Liver (tissue), 9 donors: ENCODE measurements around the gene UPK2. TPM values are rescaled to one million over a fixed set of nuclear protein-coding genes. Genes with fewer than 3 reads are reported as not detected.
"Not testable (repeated sequence)": the region's sequence is repeated elsewhere in the genome, so short reads cannot be mapped to it uniquely, and the experiment has no call there.

ENCODE experiments used
- DNase-seq: peaks from one replicate; pipeline ENCODE4 v3.0.0-alpha.2; 2017; ENCODE audit warnings: low spot score
- H3K27ac ChIP-seq, 2 donors: one replicate each; pipeline ENCODE4 v1.7.0; 2013; ENCODE audit warnings: inconsistent platforms in 2 of 2, low read length in 2 of 2, control low read depth in 1 of 2, low read depth in 1 of 2, mild to moderate bottlenecking in 1 of 2
- H3K27me3 ChIP-seq, 4 donors: one replicate each; pipeline versions ENCODE4 v1.6.1 to v1.7.0; 2013; ENCODE audit warnings: low read length in 3 of 4, inconsistent platforms in 1 of 4, mild to moderate bottlenecking in 1 of 4, moderate library complexity in 1 of 4; ENCODE audit not compliant: control insufficient read depth in 4 of 4, insufficient read depth in 4 of 4
- H3K36me3 ChIP-seq, 4 donors: one replicate each; pipeline versions ENCODE4 v1.6.1 to v1.7.0; 2013; ENCODE audit warnings: low read length in 3 of 4, mild to moderate bottlenecking in 3 of 4, low read depth in 1 of 4, moderate library complexity in 1 of 4; ENCODE audit not compliant: control insufficient read depth in 4 of 4, insufficient read depth in 3 of 4
- H3K4me1 ChIP-seq, 4 donors: one replicate each; pipeline versions ENCODE4 v1.6.1 to v1.7.0; 2013; ENCODE audit warnings: low read length in 3 of 4, mild to moderate bottlenecking in 3 of 4, moderate library complexity in 1 of 4; ENCODE audit not compliant: control insufficient read depth in 4 of 4, insufficient read depth in 4 of 4
- H3K4me3 ChIP-seq, 3 donors: one replicate each; pipeline versions ENCODE4 v1.6.1 to v1.7.0; 2013; ENCODE audit warnings: low read length in 3 of 3, control low read depth in 1 of 3, low read depth in 1 of 3, mild to moderate bottlenecking in 1 of 3
- H3K9ac ChIP-seq, 2 donors: one replicate each; pipeline ENCODE4 v1.7.0; 2013; ENCODE audit warnings: low read length in 2 of 2, mild to moderate bottlenecking in 2 of 2, moderate library complexity in 2 of 2, control low read depth in 1 of 2, low read depth in 1 of 2
- H3K9me3 ChIP-seq, 4 donors: one replicate each; pipeline versions ENCODE4 v1.6.1 to v1.7.0; 2013; ENCODE audit warnings: low read length in 3 of 4; ENCODE audit not compliant: control insufficient read depth in 4 of 4
- ATF3 ChIP-seq: IDR thresholded peaks from 2 replicates; pipeline ENCODE4 v1.6.1; 2016; ENCODE audit warnings: antibody characterized with exemption
- CTCF ChIP-seq: fragments of 150-350 bp; IDR thresholded peaks from 2 replicates; pipeline ENCODE4 v1.5.1; 2017; ENCODE audit warnings: improper control_type of control experiment, low read depth, low read length; ENCODE audit not compliant: missing input control
- FOXA1 ChIP-seq: IDR thresholded peaks from 2 replicates; pipeline ENCODE4 v1.6.1; 2016; ENCODE audit warnings: antibody characterized with exemption
- FOXA2 ChIP-seq: IDR thresholded peaks from 2 replicates; pipeline ENCODE4 v1.6.1; 2016; ENCODE audit warnings: antibody characterized with exemption
- GABPA ChIP-seq, 2 donors: IDR thresholded peaks in 1 of 2; conservative IDR thresholded peaks in 1 of 2; 2 replicates each; pipeline ENCODE4 v1.6.1; 2016; ENCODE audit warnings: antibody characterized with exemption in 2 of 2, mild to moderate bottlenecking in 1 of 2, moderate library complexity in 1 of 2
- HNF4A ChIP-seq, 2 donors: conservative IDR thresholded peaks; 2 replicates each; pipeline ENCODE4 v1.6.1; 2016; ENCODE audit warnings: antibody characterized with exemption in 2 of 2, mild to moderate bottlenecking in 2 of 2
- HNF4G ChIP-seq: IDR thresholded peaks from 2 replicates; pipeline ENCODE4 v1.6.1; 2016; ENCODE audit warnings: antibody characterized with exemption
- MAX ChIP-seq: IDR thresholded peaks from 2 replicates; pipeline ENCODE4 v1.6.1; 2016; ENCODE audit warnings: antibody characterized with exemption
- NR2F2 ChIP-seq: IDR thresholded peaks from 2 replicates; pipeline ENCODE4 v1.6.1; 2016; ENCODE audit warnings: antibody characterized with exemption
- RAD21 ChIP-seq, 2 donors: IDR thresholded peaks; 2 replicates each; pipeline ENCODE4 v1.6.1; 2016; ENCODE audit warnings: antibody characterized with exemption in 2 of 2, mild to moderate bottlenecking in 2 of 2
- RXRA ChIP-seq, 2 donors: IDR thresholded peaks; 2 replicates each; pipeline ENCODE4 v1.6.1; 2017 to 2018; ENCODE audit warnings: antibody characterized with exemption in 2 of 2, mild to moderate bottlenecking in 1 of 2
- SP1 ChIP-seq: IDR thresholded peaks from 2 replicates; pipeline ENCODE4 v1.6.1; 2018; ENCODE audit warnings: antibody characterized with exemption, mild to moderate bottlenecking
- TAF1 ChIP-seq: conservative IDR thresholded peaks from 2 replicates; pipeline ENCODE4 v1.6.1; 2016; ENCODE audit warnings: antibody characterized with exemption, mild to moderate bottlenecking
- YY1 ChIP-seq: IDR thresholded peaks from 2 replicates; pipeline ENCODE4 v1.6.1; 2016; ENCODE audit warnings: antibody characterized with exemption, mild to moderate bottlenecking
- ZBTB33 ChIP-seq: IDR thresholded peaks from 2 replicates; pipeline ENCODE4 v1.6.1; 2016; ENCODE audit warnings: antibody characterized with exemption
- WGBS: extraction: QIAGEN DNeasy Blood & Tissue Kit; methylation state at CpG from one replicate; pipeline ENCODE4 v1.1.7; 2013; 5-methylcytosine and 5-hydroxymethylcytosine counted together
- polyA plus RNA-seq, 2 donors: library from polyadenylated mRNA; stranded (reverse) in 1 of 2; unstranded in 1 of 2; fragments of 200-250 nt in 1 of 2; fragments of >200 nt in 1 of 2; fragmentation: Nextera tagmentation in 1 of 2; extraction: Ambion mirVana in 1 of 2; gene quantifications; one replicate each; pipeline versions ENCODE4 v1.2.1 to v1.2.3, GENCODE V29; 2013 to 2015
- total RNA-seq, 2 donors: library from RNA; depleted of rRNA; stranded (reverse); fragments of >200 nt; gene quantifications; one replicate each; pipeline ENCODE4 v1.2.3, GENCODE V29; 2014
- donor health status: healthy.
- donor health status: healthy.
- donor health status: healthy.
- donor health status: healthy.
- donor health status: healthy.

Gene UPK2
- total and polyA plus RNA-seq, 4 donors: not detected

DNA sequence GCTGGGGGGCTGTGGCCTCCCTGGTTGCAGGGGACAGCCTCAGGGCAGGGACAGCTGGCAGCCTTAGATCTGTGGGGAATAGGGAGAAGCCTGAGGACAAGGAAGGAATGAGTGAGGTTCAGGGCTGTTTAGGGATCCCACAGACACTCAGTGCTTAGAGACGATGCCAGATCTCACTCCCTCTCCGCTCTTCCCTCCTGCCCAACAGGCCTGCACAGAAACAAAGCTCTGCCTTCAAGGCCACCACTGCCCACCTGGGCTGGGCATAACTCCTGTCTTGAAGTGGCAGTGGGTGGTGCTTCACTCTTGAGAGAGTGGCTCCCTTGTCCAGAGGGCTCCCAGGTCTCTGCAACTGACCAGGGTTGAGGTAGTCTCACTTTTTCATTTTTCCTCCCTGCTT lies 28.7 kb downstream of the UPK2 start:
- Histone ChIP-seq H3K4me3 (no peak overlapping the region), H3K36me3 (no peaks in the 10 kb centered on the region), H3K9ac (no peak overlapping the region), H3K27ac (no peak overlapping the region), H3K27me3 (no peaks in the 10 kb centered on the region), H3K4me1 (no peaks in the 10 kb centered on the region), H3K9me3 (no peaks in the 10 kb centered on the region)
- DNase-seq: no peak
- WGBS: 94% methylated on average over 2 of the region's 2 CpGs
- TF ChIP-seq NR2F2 (no peak), FOXA1 (no peak), FOXA2 (no peak), ZBTB33 (no peak), RXRA (IDR thresholded peaks at IDR 0.05) (no peak), CTCF (no peak), HNF4G (no peak), HNF4A (conservative IDR thresholded peaks at IDR 0.05) (no peak), RAD21 (IDR thresholded peaks at IDR 0.05) (no peak), ATF3 (no peak), GABPA (IDR thresholded peaks at IDR 0.05 in 1 of 2, conservative IDR thresholded peaks at IDR 0.05 in 1 of 2) (no peak), YY1 (no peak)

DNA sequence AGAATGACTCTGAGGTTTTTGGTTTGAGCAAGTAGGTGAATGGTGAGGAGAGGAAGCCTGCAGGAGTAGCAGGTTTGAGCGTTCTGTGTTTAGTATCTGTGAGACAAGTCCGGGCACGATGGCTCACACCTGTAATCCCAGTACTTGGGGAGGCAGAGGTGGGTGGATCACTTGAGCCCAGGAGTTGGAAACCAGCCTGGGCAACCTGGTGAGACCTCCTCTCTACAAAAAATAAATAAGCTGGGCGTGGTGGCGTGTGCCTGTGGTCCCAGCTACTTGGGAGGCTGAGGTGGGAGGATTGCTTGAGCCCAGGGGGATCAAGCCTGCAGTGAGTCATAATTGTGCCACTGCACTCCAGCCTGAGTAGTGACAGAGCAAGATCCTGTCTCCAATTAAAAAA lies 32.2 kb downstream of the UPK2 start:
- H3K27me3 ChIP-seq: no peaks in the 10 kb centered on the region
- no peak overlapping the region for H3K27ac ChIP-seq
- DNase-seq: no peak
- no peaks in the 10 kb centered on the region for H3K4me1 ChIP-seq
- no peak overlapping the region for H3K9ac ChIP-seq
- H3K36me3 ChIP-seq: no peaks in the 10 kb centered on the region
- H3K4me3 ChIP-seq: no peak overlapping the region
- 93% methylated on average over 5 of the region's 5 CpGs for WGBS
- TF ChIP-seq ZBTB33: no peak
- TF ChIP-seq FOXA2: no peak
- TF ChIP-seq RAD21 (IDR thresholded peaks at IDR 0.05): no peak
- TF ChIP-seq MAX: no peak
- TF ChIP-seq HNF4G: no peak
- no peak for TF ChIP-seq CTCF
- TF ChIP-seq TAF1: no peak
- no peak for TF ChIP-seq ATF3
- TF ChIP-seq SP1: no peak
- TF ChIP-seq NR2F2: no peak
- no peaks in the 10 kb centered on the region for H3K9me3 ChIP-seq

DNA sequence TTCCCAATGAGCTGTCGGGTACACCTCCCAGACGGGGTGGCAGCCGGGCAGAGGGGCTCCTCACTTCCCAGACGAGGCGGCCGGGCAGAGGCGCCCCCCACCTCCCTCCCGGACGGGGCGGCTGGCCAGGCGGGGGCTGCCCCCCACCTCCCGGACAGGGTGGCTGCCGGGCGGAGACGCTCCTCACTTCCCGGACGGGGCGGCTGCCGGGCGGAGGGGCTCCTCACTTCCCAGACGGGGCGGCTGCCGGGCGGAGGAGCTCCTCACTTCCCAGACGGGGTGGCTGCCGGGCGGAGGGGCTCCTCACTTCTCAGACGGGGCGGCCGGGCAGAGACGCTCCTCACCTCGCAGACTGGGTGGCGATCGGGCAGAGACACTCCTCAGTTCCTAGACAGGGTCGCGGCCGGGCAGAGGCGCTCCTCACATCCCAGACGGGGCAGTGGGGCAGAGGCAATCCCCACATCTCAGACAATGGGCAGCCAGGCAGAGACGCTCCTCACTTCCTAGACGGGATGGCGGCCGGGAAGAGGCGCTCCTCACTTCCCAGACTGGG lies 35.5 kb downstream of the UPK2 start:
- not testable (repeated sequence) for H3K9me3 ChIP-seq, H3K4me1 ChIP-seq, H3K4me3 ChIP-seq, H3K9ac ChIP-seq, H3K36me3 ChIP-seq, H3K27me3 ChIP-seq, DNase-seq, H3K27ac ChIP-seq
- over 99% methylated on average over 44 of the region's 44 CpGs for WGBS
